Neural progenitor cell (in vitro differentiated cells): ENCODE results near the gene FHIP2A.
"Not testable (repeated sequence)": the region's sequence is repeated elsewhere in the genome, so short reads cannot be mapped to it uniquely, and the experiment has no call there.

ENCODE experiments used
- EZH2 ChIP-seq: fragments of 200-600 bp; sonication (generic); IDR thresholded peaks from 2 replicates; pipeline ENCODE4 v1.6.1; 2017; ENCODE audit warnings: antibody characterized with exemption, mild to moderate bottlenecking, moderate library complexity
- EZH2phosphoT487 ChIP-seq: fragments of 200-600 bp; sonication (generic); IDR thresholded peaks from 2 replicates; pipeline ENCODE4 v1.6.1; 2017; ENCODE audit warnings: antibody characterized with exemption
- TF ChIP-seq, protein P1 (sequence below): fragments of 200-600 bp; sonication (generic); IDR thresholded peaks from 2 replicates; pipeline ENCODE4 v1.5.1; 2017; ENCODE audit warnings: antibody characterized with exemption, mild to moderate bottlenecking

DNA sequence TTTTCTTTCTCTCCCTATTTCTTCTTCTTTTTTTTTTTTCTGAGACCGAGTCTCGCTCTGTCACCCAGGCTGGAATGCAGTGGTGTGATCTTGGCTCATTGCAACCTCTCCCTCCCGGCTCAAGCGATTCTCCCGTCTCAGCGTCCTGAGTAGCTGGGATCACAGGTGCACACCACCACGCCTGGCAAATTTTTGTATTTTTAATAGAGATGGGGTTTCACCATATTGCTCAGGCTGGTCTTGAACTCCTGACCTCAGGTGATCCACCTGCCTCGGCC, 35.6 kb downstream of the FHIP2A start:
- TF ChIP-seq, protein P1, sequence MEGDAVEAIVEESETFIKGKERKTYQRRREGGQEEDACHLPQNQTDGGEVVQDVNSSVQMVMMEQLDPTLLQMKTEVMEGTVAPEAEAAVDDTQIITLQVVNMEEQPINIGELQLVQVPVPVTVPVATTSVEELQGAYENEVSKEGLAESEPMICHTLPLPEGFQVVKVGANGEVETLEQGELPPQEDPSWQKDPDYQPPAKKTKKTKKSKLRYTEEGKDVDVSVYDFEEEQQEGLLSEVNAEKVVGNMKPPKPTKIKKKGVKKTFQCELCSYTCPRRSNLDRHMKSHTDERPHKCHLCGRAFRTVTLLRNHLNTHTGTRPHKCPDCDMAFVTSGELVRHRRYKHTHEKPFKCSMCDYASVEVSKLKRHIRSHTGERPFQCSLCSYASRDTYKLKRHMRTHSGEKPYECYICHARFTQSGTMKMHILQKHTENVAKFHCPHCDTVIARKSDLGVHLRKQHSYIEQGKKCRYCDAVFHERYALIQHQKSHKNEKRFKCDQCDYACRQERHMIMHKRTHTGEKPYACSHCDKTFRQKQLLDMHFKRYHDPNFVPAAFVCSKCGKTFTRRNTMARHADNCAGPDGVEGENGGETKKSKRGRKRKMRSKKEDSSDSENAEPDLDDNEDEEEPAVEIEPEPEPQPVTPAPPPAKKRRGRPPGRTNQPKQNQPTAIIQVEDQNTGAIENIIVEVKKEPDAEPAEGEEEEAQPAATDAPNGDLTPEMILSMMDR: not testable (repeated sequence)
- not testable (repeated sequence) for TF ChIP-seq EZH2, EZH2phosphoT487
